Measurements from ENCODE around the gene KRT78. TPM values are rescaled to one million over a fixed set of nuclear protein-coding genes. Genes with fewer than 3 reads are reported as not detected.
A peak's percentile ranks its signal among the peaks of the same experiment; 100 is the strongest.

KRT78 gene
- polyA plus RNA-seq, 2 of the 4 experiments (the other 2 are of a cell fraction): 0.09 to 0.12 TPM

- Histone ChIP-seq H3K4me3 (no peak overlapping the region), H3K4me2 (peak overlapping the region; percentile 44), H3K4me1 (peaks cover 45% of the 10 kb centered on the region), H3K9me3 (no peaks in the 10 kb centered on the region), H3K27ac (peak overlapping the region; percentile 47 to 53)
- WGBS (ENCODE audit: missing lambda C conversion rate): 86% methylated on average over 16 of the region's 16 CpGs
- ATAC-seq (peak in 1 of 2 experiments; percentile 5; a peak in 1 of 6 replicates), FAIRE-seq (no peak), DNase-seq (ENCODE audit: low read depth in 1 of 2, low spot score in 1 of 2) (no peak)
- CTCF ChIA-PET: interaction anchor here (0.9 to 1.6 kb wide), 2 partner anchors 43 to 57 kb away, joined by 3 to 5 read pairs; no protein-coding TSS in a partner anchor
- POLR2A ChIA-PET: no interaction called here
- TF ChIP-seq, protein P1, sequence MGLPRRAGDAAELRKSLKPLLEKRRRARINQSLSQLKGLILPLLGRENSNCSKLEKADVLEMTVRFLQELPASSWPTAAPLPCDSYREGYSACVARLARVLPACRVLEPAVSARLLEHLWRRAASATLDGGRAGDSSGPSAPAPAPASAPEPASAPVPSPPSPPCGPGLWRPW (IDR thresholded peaks at IDR 0.05): no peak
- TF ChIP-seq, protein P2, sequence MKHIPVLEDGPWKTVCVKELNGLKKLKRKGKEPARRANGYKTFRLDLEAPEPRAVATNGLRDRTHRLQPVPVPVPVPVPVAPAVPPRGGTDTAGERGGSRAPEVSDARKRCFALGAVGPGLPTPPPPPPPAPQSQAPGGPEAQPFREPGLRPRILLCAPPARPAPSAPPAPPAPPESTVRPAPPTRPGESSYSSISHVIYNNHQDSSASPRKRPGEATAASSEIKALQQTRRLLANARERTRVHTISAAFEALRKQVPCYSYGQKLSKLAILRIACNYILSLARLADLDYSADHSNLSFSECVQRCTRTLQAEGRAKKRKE (CRISPR knock-in tag; IDR thresholded peaks at IDR 0.05; ENCODE audit: low read depth): no peak
- TF ChIP-seq ELK1 (IDR thresholded peaks at IDR 0.05; ENCODE audit: low read depth, low read length) (no peak), TP53 (CRISPR knock-in tag; IDR thresholded peaks at IDR 0.05) (no peak), ZC3H11A (IDR thresholded peaks at IDR 0.05) (no peak), NPAS2 (CRISPR knock-in tag; IDR thresholded peaks at IDR 0.05; ENCODE audit: borderline replicate concordance) (no peak), ZSCAN20 (CRISPR knock-in tag; IDR thresholded peaks at IDR 0.05) (no peak), FOXS1 (CRISPR knock-in tag; IDR thresholded peaks at IDR 0.05) (no peak), SREBF2 (IDR thresholded peaks at IDR 0.05) (no peak), RAD21 (conservative IDR thresholded peaks at IDR 0.05 in 1 of 2, IDR thresholded peaks at IDR 0.05 in 1 of 2) (no peak), GATA3 (IDR thresholded peaks at IDR 0.05; ENCODE audit: borderline replicate concordance) (no peak), PBX3 (IDR thresholded peaks at IDR 0.05) (no peak), HOXB5 (CRISPR knock-in tag; IDR thresholded peaks at IDR 0.05) (no peak), KDM1A (IDR thresholded peaks at IDR 0.05; ENCODE audit: low read depth) (no peak), MAFK (IDR thresholded peaks at IDR 0.05; ENCODE audit: partially characterized antibody) (no peak)
Observed at GRCh38 chr12:52822771-52823510, 25.9 kb downstream of the KRT78 start.

GRCh38 chr12:52821826-52822660, 26.8 kb downstream of the KRT78 start:
- TF ChIP-seq ZFP36 (IDR thresholded peaks at IDR 0.05; ENCODE audit: borderline replicate concordance, partially characterized antibody): no peak
- WGBS (ENCODE audit: missing lambda C conversion rate): 70% methylated on average over 6 of the region's 10 CpGs
- Histone ChIP-seq H3K4me2 (peak overlapping the region; percentile 44), H3K9me3 (no peaks in the 10 kb centered on the region), H3K27ac (peak overlapping the region; percentile 47 to 53), H3K4me1 (peaks cover 39% of the 10 kb centered on the region), H3K4me3 (no peak overlapping the region)
- ChIA-PET CTCF (interaction anchor here (0.9 to 1.9 kb wide), 4 partner anchors 13 to 240 kb away, joined by 3 to 5 read pairs (median 4); no protein-coding TSS in a partner anchor), POLR2A (no interaction called here)
- peak; percentile 31 to 57 for DNase-seq (ENCODE audit: low read depth in 1 of 2, low spot score in 1 of 2)
- peak; percentile 57 to 77; a peak in 5 of 6 replicates for ATAC-seq
- FAIRE-seq: no peak

All from A549 (cell line).